H1 (cell line): Measurements from ENCODE around the gene MICA. TPM values are rescaled to one million over a fixed set of nuclear protein-coding genes. Genes with fewer than 3 reads are reported as not detected.
A peak's percentile ranks its signal among the peaks of the same experiment; 100 is the strongest.

Experiments
- ASH2L ChIP-seq: fragments of 200-600, 300-600 bp; sonication (generic); IDR thresholded peaks from one replicate; pipeline ENCODE4 v1.7.1; 2017; ENCODE audit warnings: low read length
- CREB1 ChIP-seq: IDR thresholded peaks from 2 replicates; pipeline ENCODE4 v1.6.1; 2012; ENCODE audit warnings: inconsistent platforms
- EGR1 ChIP-seq: IDR thresholded peaks from 2 replicates; pipeline ENCODE4 v1.6.1; 2011; ENCODE audit warnings: low read depth, low read length, borderline replicate concordance
- HDAC2 ChIP-seq, 2 experiments: fragments of 300-600 bp in 1 of 2; sonication (generic) in 1 of 2; IDR thresholded peaks; 2 replicates each; pipeline ENCODE4 v1.6.1; 2011 to 2012; ENCODE audit warnings: low read depth in 2 of 2, low read length in 2 of 2, mild to moderate bottlenecking in 2 of 2, moderate library complexity in 2 of 2, borderline replicate concordance in 1 of 2, inconsistent platforms in 1 of 2
- KDM4A ChIP-seq: IDR thresholded peaks from one replicate; pipeline ENCODE4 v1.7.1; 2012; ENCODE audit warnings: low read depth, mild to moderate bottlenecking, moderate library complexity, low read length, inconsistent platforms; ENCODE audit not compliant: severe bottlenecking
- POLR2AphosphoS5 ChIP-seq: IDR thresholded peaks from 2 replicates; pipeline ENCODE4 v1.6.1; 2011; ENCODE audit warnings: low read depth, low read length
- POU5F1 ChIP-seq: IDR thresholded peaks from 2 replicates; pipeline ENCODE4 v1.6.1; 2011; ENCODE audit warnings: low read depth, mild to moderate bottlenecking, low read length, moderate library complexity
- RAD21 ChIP-seq, 2 experiments: IDR thresholded peaks in 1 of 2; conservative IDR thresholded peaks in 1 of 2; 2 replicates each; pipeline ENCODE4 v1.6.1; 2011; ENCODE audit warnings: low read depth in 2 of 2, low read length in 2 of 2, improper control_type of control experiment in 1 of 2, inconsistent platforms in 1 of 2, mild to moderate bottlenecking in 1 of 2, moderate library complexity in 1 of 2
- RBBP5 ChIP-seq: IDR thresholded peaks from 2 replicates; pipeline ENCODE4 v1.7.1; 2012; ENCODE audit warnings: low read depth, mild to moderate bottlenecking, inconsistent platforms, low read length, moderate library complexity, borderline replicate concordance
- RNF2 ChIP-seq: fragments of 200-900, 300-1000 bp; sonication (generic); IDR thresholded peaks from 2 replicates; pipeline ENCODE4 v1.7.1; 2016; ENCODE audit warnings: borderline replicate concordance, low read depth, mild to moderate bottlenecking, antibody characterized with exemption, low read length; ENCODE audit not compliant: poor library complexity, severe bottlenecking; ENCODE audit errors: missing control alignments
- RXRA ChIP-seq: IDR thresholded peaks from 2 replicates; pipeline ENCODE4 v1.6.1; 2011; ENCODE audit warnings: low read depth, mild to moderate bottlenecking, low read length, moderate library complexity; ENCODE audit not compliant: insufficient read depth
- SIN3A ChIP-seq, 2 experiments: IDR thresholded peaks in 1 of 2; conservative IDR thresholded peaks in 1 of 2; 2 replicates each; pipeline ENCODE4 v1.6.1; 2011 to 2012; ENCODE audit warnings: low read length in 2 of 2, improper control_type of control experiment in 1 of 2, low read depth in 1 of 2, mild to moderate bottlenecking in 1 of 2
- SP2 ChIP-seq: IDR thresholded peaks from 2 replicates; pipeline ENCODE4 v1.6.1; 2012; ENCODE audit warnings: mild to moderate bottlenecking, low read length, inconsistent platforms
- TBP ChIP-seq: IDR thresholded peaks from 2 replicates; pipeline ENCODE4 v1.6.1; 2011; ENCODE audit warnings: low read depth, low read length, improper control_type of control experiment
- TEAD4 ChIP-seq: IDR thresholded peaks from 2 replicates; pipeline ENCODE4 v1.6.1; 2012; ENCODE audit warnings: low read depth, low read length, inconsistent platforms, mixed read lengths
- YY1 ChIP-seq: IDR thresholded peaks from 2 replicates; pipeline ENCODE4 v1.6.1; 2011; ENCODE audit warnings: low read depth, mild to moderate bottlenecking, low read length
- polyA plus RNA-seq, 7 experiments: library from polyadenylated mRNA; depleted of rRNA in 3 of 7; stranded (reverse) in 5 of 7; unstranded in 2 of 7; fragments of >200 nt in 5 of 7; fragments of 200-250 nt in 2 of 7; gene quantifications; 1 replicate in 5 of 7; 2 replicates in 1 of 7; 4 replicates in 1 of 7; pipeline versions ENCODE4 v1.2.1 to v1.2.3, GENCODE V29; 2011 to 2013; ENCODE audit warnings: missing spikeins in 2 of 7, mixed read lengths in 2 of 7
- total RNA-seq: library from RNA; stranded (reverse); fragmentation: NEBNext Ultra II Directional; extraction: Animal tissue kit (Norgen Biotek cat#: 25700); gene quantifications from 2 replicates; pipeline ENCODE4 v1.2.1, GENCODE V29; 2021
- TF ChIP-seq, protein P1 (sequence below): IDR thresholded peaks from 2 replicates; pipeline ENCODE4 v1.6.1; 2011; ENCODE audit warnings: low read depth, mild to moderate bottlenecking, low read length; ENCODE audit not compliant: insufficient read depth

The MICA gene
- total and polyA plus RNA-seq, 2 of the 8 experiments (the other 6 are each of a cell fraction or from before 2014, with no cell fraction given): 12.5 to 16.3 TPM

DNA sequence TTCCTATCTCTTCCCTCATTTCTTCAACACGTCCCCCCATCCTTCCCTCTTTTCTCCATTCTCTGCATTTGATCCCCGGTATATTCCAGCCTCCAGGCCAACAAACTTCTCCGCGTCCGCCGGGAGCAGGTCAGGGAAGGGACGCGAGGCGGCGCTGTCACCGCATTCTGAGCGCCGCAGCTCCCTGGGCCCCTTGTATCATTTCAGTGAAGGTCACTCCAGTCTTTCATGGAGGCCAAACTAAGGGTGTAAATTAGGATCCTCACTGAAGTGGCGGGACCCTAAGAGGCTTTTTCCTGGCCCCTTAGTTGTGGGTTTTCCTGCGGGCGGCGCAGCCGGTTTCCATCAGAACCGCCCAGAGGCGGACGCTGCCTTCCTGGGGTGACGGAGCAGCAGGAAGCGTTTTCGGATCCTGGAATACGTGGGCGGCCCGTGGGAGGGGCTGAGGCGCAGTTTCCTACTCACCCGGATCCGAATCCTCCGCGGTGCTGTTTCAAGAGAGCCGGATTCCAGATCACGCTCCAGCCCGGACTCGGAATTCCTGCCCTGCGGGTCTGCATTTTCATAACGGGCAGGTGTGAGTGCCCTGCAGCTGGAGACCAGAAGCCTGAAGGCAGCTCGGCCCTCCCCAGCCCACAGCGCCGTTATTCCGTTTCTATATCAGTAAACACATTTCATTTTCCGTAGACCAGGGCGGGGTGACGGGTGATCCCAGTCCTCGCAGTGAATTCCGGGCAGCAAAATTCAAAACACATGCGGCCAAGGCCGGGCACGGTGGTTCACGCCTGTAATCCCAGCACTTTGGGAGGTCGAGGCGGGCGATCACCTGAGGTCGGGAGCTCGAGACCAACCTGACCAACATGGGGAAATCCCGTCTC lies 3.6 kb upstream of the MICA start (continued):
- TF ChIP-seq SIN3A (conservative IDR thresholded peaks at IDR 0.05 in 1 of 2, IDR thresholded peaks at IDR 0.05 in 1 of 2; ENCODE audit: low read depth in 1 of 2, low read length in 2 of 2): peak in 1 of 2 experiments; percentile 39; a peak in 1 of 4 replicates
- no peak for TF ChIP-seq POU5F1
- TF ChIP-seq, protein P1, sequence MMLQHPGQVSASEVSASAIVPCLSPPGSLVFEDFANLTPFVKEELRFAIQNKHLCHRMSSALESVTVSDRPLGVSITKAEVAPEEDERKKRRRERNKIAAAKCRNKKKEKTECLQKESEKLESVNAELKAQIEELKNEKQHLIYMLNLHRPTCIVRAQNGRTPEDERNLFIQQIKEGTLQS: no peak
- TF ChIP-seq ASH2L: peak; percentile 27
- TF ChIP-seq CREB1: peak; percentile 46
- peak; percentile 78 for TF ChIP-seq TEAD4
- TF ChIP-seq RNF2: no peak
- peak; percentile 17; the same call in 1 of the 2 replicates for TF ChIP-seq TBP
- TF ChIP-seq EGR1: peak; percentile 91
- peak; percentile 62 to 81 for TF ChIP-seq RAD21 (IDR thresholded peaks at IDR 0.05 in 1 of 2, conservative IDR thresholded peaks at IDR 0.05 in 1 of 2; ENCODE audit: low read depth in 2 of 2, low read length in 2 of 2)
- TF ChIP-seq POLR2AphosphoS5: no peak
- TF ChIP-seq YY1: peak; percentile 61; the same call in 1 of the 2 replicates
- 0 out of 4 replicates have a peak, but pooled peaks of 1 of the 2 experiments have one; percentile 12 for TF ChIP-seq HDAC2 (IDR thresholded peaks at IDR 0.05; ENCODE audit: borderline replicate concordance in 1 of 2, low read depth in 2 of 2, low read length in 2 of 2)
- TF ChIP-seq RXRA: no peak
- TF ChIP-seq SP2: no peak
- TF ChIP-seq KDM4A: peak; percentile 77
- TF ChIP-seq RBBP5: peak; percentile 31; the same call in 1 of the 2 replicates
